K562 (cell line): ENCODE data around the gene DROSHA. TPM values are rescaled to one million over a fixed set of nuclear protein-coding genes. Genes with fewer than 3 reads are reported as not detected.

Experiments used
- CHD1 ChIP-seq: fragments of 200-600 bp; sonication (generic); IDR thresholded peaks from one replicate; pipeline ENCODE4 v1.6.1; 2012; ENCODE audit warnings: mild to moderate bottlenecking, moderate library complexity, low read length, inconsistent platforms
- EP300 ChIP-seq: IDR thresholded peaks from 2 replicates; pipeline ENCODE4 v1.6.1; 2012; ENCODE audit warnings: low read length, improper control_type of control experiment
- ETV6 ChIP-seq, 3 experiments: fragments of 150-350 bp in 1 of 3; sonication (generic) in 1 of 3; formaldehyde crosslinking in 1 of 3; IDR thresholded peaks; 2 replicates each; pipeline versions ENCODE4 v1.6.1 to v1.8.0; 2014 to 2022; ENCODE audit warnings: borderline replicate concordance in 2 of 3, low read depth in 2 of 3, antibody characterized with exemption in 1 of 3, low read length in 1 of 3, mild to moderate bottlenecking in 1 of 3, missing genetic modification reagents in 1 of 3
- HDAC2 ChIP-seq: fragments of 450-650 bp; IDR thresholded peaks from 2 replicates; pipeline ENCODE4 v1.6.1; 2016; ENCODE audit warnings: mild to moderate bottlenecking
- KDM2B ChIP-seq: fragments of 250-450 bp; sonication (Bioruptor Pico); IDR thresholded peaks from 2 replicates; pipeline ENCODE4 v1.8.0; 2021; ENCODE audit warnings: mild to moderate bottlenecking, moderate library complexity
- NFIC ChIP-seq: fragments of 450-650 bp; IDR thresholded peaks from 2 replicates; pipeline ENCODE4 v1.6.1; 2017; ENCODE audit warnings: mild to moderate bottlenecking, inconsistent platforms
- POLR2B ChIP-seq: fragments of 450-650 bp; IDR thresholded peaks from 2 replicates; pipeline ENCODE4 v1.6.1; 2018; ENCODE audit warnings: low read depth; ENCODE audit not compliant: partially characterized antibody
- SUPT5H ChIP-seq: fragments of 450-650 bp; IDR thresholded peaks from 2 replicates; pipeline ENCODE4 v1.6.1; 2016
- U2AF1 ChIP-seq: fragments of 200-400 bp; formaldehyde crosslinking; optimal IDR thresholded peaks from 2 replicates; pipeline ENCODE3; 2017; ENCODE audit warnings: mild to moderate bottlenecking, low read depth, low read length, moderate library complexity
- YBX1 ChIP-seq: fragments of 450-650 bp; IDR thresholded peaks from 2 replicates; pipeline ENCODE4 v1.7.1; 2016; ENCODE audit warnings: mild to moderate bottlenecking
- ZNF224 ChIP-seq: sonication (generic); formaldehyde crosslinking; IDR thresholded peaks from 2 replicates; pipeline ENCODE4 v1.8.0; 2022; ENCODE audit warnings: mild to moderate bottlenecking, missing genetic modification reagents
- ZNF232 ChIP-seq: sonication (generic); formaldehyde crosslinking; IDR thresholded peaks from 2 replicates; pipeline ENCODE4 v1.8.0; 2022; ENCODE audit warnings: mild to moderate bottlenecking, missing genetic modification reagents
- ZNF318 ChIP-seq, 2 experiments: fragments of 450-650 bp; IDR thresholded peaks; 2 replicates each; pipeline ENCODE4 v1.6.1; 2016; ENCODE audit warnings: mild to moderate bottlenecking in 2 of 2, borderline replicate concordance in 1 of 2, low read depth in 1 of 2, moderate library complexity in 1 of 2
- ZNF695 ChIP-seq: fragments of 450-650 bp; formaldehyde crosslinking; IDR thresholded peaks from 2 replicates; pipeline ENCODE4 v1.4.0; 2020; ENCODE audit warnings: mild to moderate bottlenecking, moderate library complexity
- polyA plus RNA-seq, 8 experiments: library from polyadenylated mRNA; depleted of rRNA in 4 of 8; stranded (reverse) in 5 of 8; unstranded in 3 of 8; fragments of >200 nt; fragmentation: Nextera tagmentation in 2 of 8; fragmentation: Illumina TruSeq in 1 of 8; extraction: Ambion mirVana in 2 of 8; extraction: Trizol in 1 of 8; gene quantifications; 2 replicates each; pipeline versions ENCODE4 v1.2.1 to v1.2.3, GENCODE V29; 2011 to 2014; ENCODE audit warnings: inconsistent platforms in 1 of 8, missing spikeins in 1 of 8
- total RNA-seq, 7 experiments: library from RNA; depleted of rRNA in 6 of 7; stranded (reverse); fragments of >200 nt in 6 of 7; fragmentation: Illumina TruSeq in 2 of 7; extraction: Trizol in 2 of 7; gene quantifications; 2 replicates each; pipeline versions ENCODE4 v1.2.1 to v1.2.3, GENCODE V29; 2011 to 2021; ENCODE audit warnings: low replicate concordance in 1 of 7
- TF ChIP-seq, protein P1 (sequence below): sonication (generic); formaldehyde crosslinking; IDR thresholded peaks from 2 replicates; pipeline ENCODE4 v1.8.1; 2023; ENCODE audit warnings: mild to moderate bottlenecking, missing genetic modification reagents
- TF ChIP-seq, protein P2 (sequence below): fragments of 450-650 bp; IDR thresholded peaks from 2 replicates; pipeline ENCODE4 v1.7.1; 2018; ENCODE audit warnings: mild to moderate bottlenecking, low read depth; ENCODE audit not compliant: partially characterized antibody

The DROSHA gene
- total and polyA plus RNA-seq, 9 of the 15 experiments (the other 6 are each of a cell fraction or from before 2014, with no cell fraction given) = 52.5 to 109 (median 68.9) TPM

GRCh38 chr5:31383734-31384133, 148.2 kb downstream of the DROSHA start (continued):
- TF ChIP-seq ZNF318 (IDR thresholded peaks at IDR 0.05; ENCODE audit: borderline replicate concordance in 1 of 2, low read depth in 1 of 2) (no peak), EP300 (peak; percentile 29; the same call in 1 of the 2 replicates), NFIC (no peak), ZNF232 (no peak), CHD1 (no peak), KDM2B (CRISPR knock-in tag) (no peak), POLR2B (no peak), SUPT5H (no peak), ZNF224 (no peak), ETV6 (IDR thresholded peaks at IDR 0.05; ENCODE audit: borderline replicate concordance in 1 of 2, low read depth in 2 of 2, low read length in 1 of 2) (no peak), ETV6 (CRISPR knock-in tag; IDR thresholded peaks at IDR 0.05; ENCODE audit: borderline replicate concordance) (no peak), ZNF695 (no peak), HDAC2 (no peak), YBX1 (no peak), U2AF1 (no peak)
- TF ChIP-seq, protein P1, sequence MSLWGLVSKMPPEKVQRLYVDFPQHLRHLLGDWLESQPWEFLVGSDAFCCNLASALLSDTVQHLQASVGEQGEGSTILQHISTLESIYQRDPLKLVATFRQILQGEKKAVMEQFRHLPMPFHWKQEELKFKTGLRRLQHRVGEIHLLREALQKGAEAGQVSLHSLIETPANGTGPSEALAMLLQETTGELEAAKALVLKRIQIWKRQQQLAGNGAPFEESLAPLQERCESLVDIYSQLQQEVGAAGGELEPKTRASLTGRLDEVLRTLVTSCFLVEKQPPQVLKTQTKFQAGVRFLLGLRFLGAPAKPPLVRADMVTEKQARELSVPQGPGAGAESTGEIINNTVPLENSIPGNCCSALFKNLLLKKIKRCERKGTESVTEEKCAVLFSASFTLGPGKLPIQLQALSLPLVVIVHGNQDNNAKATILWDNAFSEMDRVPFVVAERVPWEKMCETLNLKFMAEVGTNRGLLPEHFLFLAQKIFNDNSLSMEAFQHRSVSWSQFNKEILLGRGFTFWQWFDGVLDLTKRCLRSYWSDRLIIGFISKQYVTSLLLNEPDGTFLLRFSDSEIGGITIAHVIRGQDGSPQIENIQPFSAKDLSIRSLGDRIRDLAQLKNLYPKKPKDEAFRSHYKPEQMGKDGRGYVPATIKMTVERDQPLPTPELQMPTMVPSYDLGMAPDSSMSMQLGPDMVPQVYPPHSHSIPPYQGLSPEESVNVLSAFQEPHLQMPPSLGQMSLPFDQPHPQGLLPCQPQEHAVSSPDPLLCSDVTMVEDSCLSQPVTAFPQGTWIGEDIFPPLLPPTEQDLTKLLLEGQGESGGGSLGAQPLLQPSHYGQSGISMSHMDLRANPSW (CRISPR knock-in tag) = no peak
- TF ChIP-seq, protein P2, sequence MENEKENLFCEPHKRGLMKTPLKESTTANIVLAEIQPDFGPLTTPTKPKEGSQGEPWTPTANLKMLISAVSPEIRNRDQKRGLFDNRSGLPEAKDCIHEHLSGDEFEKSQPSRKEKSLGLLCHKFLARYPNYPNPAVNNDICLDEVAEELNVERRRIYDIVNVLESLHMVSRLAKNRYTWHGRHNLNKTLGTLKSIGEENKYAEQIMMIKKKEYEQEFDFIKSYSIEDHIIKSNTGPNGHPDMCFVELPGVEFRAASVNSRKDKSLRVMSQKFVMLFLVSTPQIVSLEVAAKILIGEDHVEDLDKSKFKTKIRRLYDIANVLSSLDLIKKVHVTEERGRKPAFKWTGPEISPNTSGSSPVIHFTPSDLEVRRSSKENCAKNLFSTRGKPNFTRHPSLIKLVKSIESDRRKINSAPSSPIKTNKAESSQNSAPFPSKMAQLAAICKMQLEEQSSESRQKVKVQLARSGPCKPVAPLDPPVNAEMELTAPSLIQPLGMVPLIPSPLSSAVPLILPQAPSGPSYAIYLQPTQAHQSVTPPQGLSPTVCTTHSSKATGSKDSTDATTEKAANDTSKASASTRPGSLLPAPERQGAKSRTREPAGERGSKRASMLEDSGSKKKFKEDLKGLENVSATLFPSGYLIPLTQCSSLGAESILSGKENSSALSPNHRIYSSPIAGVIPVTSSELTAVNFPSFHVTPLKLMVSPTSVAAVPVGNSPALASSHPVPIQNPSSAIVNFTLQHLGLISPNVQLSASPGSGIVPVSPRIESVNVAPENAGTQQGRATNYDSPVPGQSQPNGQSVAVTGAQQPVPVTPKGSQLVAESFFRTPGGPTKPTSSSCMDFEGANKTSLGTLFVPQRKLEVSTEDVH = no peak
